Measurements from ENCODE around the gene CACNB3. TPM values are rescaled to one million over a fixed set of nuclear protein-coding genes. Genes with fewer than 3 reads are reported as not detected.

Gene CACNB3
- total RNA-seq, 4 donors from 2014 or later, result 10.2 to 47.0 (median 35.6) TPM

- DNase-seq, result peak in 1 of 3 donors; percentile 62
- TF ChIP-seq CTCF (IDR thresholded peaks at IDR 0.05) (no peak), POLR2A (IDR thresholded peaks at IDR 0.05) (no peak)
- Histone ChIP-seq H3K4me1 (peaks cover 0 to 10% (median 3%) of the 10 kb centered on the region in 4 donors), H3K27ac (peak overlapping the region in 1 of 4 donors; percentile 26), H3K36me3 (no peaks in the 10 kb centered on the region), H3K9me3 (no peaks in the 10 kb centered on the region), H3K4me3 (no peak overlapping the region), H3K27me3 (no peaks in the 10 kb centered on the region)
Measured at GRCh38 chr12:48822139-48822538, 3.8 kb downstream of the CACNB3 start.

GRCh38 chr12:48822711-48823110 lies 4.4 kb downstream of the CACNB3 start:
- Histone ChIP-seq H3K27me3 (no peaks in the 10 kb centered on the region), H3K27ac (peak overlapping the region in 1 of 4 donors; percentile 26), H3K36me3 (peaks cover 0 to 4% (median 0%) of the 10 kb centered on the region in 3 donors), H3K4me1 (peaks cover 0 to 4% (median 2%) of the 10 kb centered on the region in 4 donors), H3K4me3 (no peak overlapping the region), H3K9me3 (no peaks in the 10 kb centered on the region)
- no peak for DNase-seq
- no peak for TF ChIP-seq CTCF (IDR thresholded peaks at IDR 0.05)
- TF ChIP-seq POLR2A (IDR thresholded peaks at IDR 0.05), result no peak

- Histone ChIP-seq H3K36me3 (peaks cover 0 to 10% (median 0%) of the 10 kb centered on the region in 3 donors), H3K27me3 (no peaks in the 10 kb centered on the region), H3K9me3 (no peaks in the 10 kb centered on the region), H3K27ac (no peak overlapping the region), H3K4me1 (no peaks in the 10 kb centered on the region), H3K4me3 (no peak overlapping the region)
- no peak for DNase-seq
- no peak for TF ChIP-seq CTCF (IDR thresholded peaks at IDR 0.05)
Measured at GRCh38 chr12:48823281-48823680, 5.0 kb downstream of the CACNB3 start.

- Histone ChIP-seq H3K27me3 (no peaks in the 10 kb centered on the region), H3K4me3 (no peak overlapping the region), H3K4me1 (no peaks in the 10 kb centered on the region), H3K36me3 (peaks cover 0 to 17% (median 0%) of the 10 kb centered on the region in 3 donors), H3K9me3 (no peaks in the 10 kb centered on the region), H3K27ac (no peak overlapping the region)
- no peak for TF ChIP-seq CTCF (IDR thresholded peaks at IDR 0.05)
- no peak for TF ChIP-seq POLR2A (IDR thresholded peaks at IDR 0.05)
- no peak for DNase-seq
Measured at GRCh38 chr12:48824112-48824511, 5.8 kb downstream of the CACNB3 start.

- H3K36me3 ChIP-seq, result peaks cover 0 to 25% (median 0%) of the 10 kb centered on the region in 3 donors
- H3K9me3 ChIP-seq, result no peaks in the 10 kb centered on the region
- H3K27ac ChIP-seq, result no peak overlapping the region
- DNase-seq, result no peak
- H3K4me3 ChIP-seq, result no peak overlapping the region
- H3K4me1 ChIP-seq, result no peaks in the 10 kb centered on the region
- TF ChIP-seq CTCF (IDR thresholded peaks at IDR 0.05) (no peak), POLR2A (IDR thresholded peaks at IDR 0.05) (no peak)
- no peaks in the 10 kb centered on the region for H3K27me3 ChIP-seq
Measured at GRCh38 chr12:48824905-48825304, 6.6 kb downstream of the CACNB3 start.
